NCI-H146 treated with DMSO at 0.1 percent for 48 hours (cell line): ENCODE measurements around the gene B3GAT3.
"Not testable (repeated sequence)": the region's sequence is repeated elsewhere in the genome, so short reads cannot be mapped to it uniquely, and the experiment has no call there.

Experiments
- DNase-seq: peaks from one replicate; lab custom pipeline; 2025; ENCODE audit not compliant: unreplicated experiment; lab: John Stamatoyannopoulos, UW

Gene B3GAT3

GRCh38 chr11:62604460-62605120 is 17.2 kb downstream of the B3GAT3 start:
- no peak for DNase-seq

DNA sequence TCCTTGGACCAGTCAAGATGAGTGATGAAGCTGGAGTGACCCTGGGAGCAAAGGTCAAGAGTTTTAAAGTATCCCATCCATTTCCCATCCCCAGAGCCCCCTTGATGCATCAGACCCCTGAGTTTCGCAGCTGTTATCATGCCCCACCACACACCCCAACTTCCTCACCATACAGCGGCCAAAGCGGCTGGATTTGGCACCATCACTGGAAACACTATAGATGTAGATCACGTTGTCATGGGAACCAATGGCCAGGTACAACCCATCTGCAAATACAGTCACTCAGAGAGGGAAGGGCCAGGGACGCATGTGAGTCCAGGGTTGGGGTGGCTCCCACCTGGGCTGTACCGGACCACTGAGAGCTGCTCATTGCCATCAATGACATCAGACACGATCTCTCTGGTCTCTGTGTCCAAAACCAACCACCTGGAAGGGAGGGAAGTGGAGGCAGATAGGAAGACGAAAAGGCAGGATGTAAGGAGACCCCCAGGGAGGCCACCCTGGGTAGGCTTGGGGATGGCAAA is 17.9 kb downstream of the B3GAT3 start:
- DNase-seq = no peak

GRCh38 chr11:62603072-62603408 is 18.7 kb downstream of the B3GAT3 start:
- no peak for DNase-seq

GRCh38 chr11:62602141-62603071 is 19.4 kb downstream of the B3GAT3 start:
- DNase-seq = peak; percentile 69

GRCh38 chr11:62601372-62602140 is 20.2 kb downstream of the B3GAT3 start, which contains the start of gene MTA2:
TSS of gene MTA2 (minus strand) at chr11:62601865. CDS start at chr11:62601450, 415 bp downstream.
- peak; percentile 95 for DNase-seq

GRCh38 chr11:62601122-62601371 is 20.7 kb downstream of the B3GAT3 start:
- DNase-seq = peak; percentile 7

GRCh38 chr11:62600367-62601121 is 21.2 kb downstream of the B3GAT3 start:
- DNase-seq = no peak

DNA sequence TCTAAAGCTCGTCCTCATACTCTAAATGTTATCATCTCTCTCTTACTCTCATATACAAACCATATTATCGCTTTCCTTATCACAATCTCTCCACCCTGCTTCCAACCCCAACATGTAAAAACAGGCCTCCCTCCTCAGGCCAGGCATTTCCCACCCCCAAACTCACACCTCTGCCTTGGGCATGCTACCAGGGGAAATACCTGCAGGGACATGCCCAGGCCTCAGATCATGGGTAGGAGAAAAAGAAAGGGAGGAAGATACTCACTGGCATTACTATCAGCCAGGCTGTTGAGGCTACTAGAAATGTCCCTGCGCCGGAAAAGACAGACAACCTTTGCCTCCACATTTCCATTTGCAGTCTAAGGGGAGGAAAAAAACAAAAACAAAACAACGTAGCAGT is 21.9 kb downstream of the B3GAT3 start:
- no peak for DNase-seq

DNA sequence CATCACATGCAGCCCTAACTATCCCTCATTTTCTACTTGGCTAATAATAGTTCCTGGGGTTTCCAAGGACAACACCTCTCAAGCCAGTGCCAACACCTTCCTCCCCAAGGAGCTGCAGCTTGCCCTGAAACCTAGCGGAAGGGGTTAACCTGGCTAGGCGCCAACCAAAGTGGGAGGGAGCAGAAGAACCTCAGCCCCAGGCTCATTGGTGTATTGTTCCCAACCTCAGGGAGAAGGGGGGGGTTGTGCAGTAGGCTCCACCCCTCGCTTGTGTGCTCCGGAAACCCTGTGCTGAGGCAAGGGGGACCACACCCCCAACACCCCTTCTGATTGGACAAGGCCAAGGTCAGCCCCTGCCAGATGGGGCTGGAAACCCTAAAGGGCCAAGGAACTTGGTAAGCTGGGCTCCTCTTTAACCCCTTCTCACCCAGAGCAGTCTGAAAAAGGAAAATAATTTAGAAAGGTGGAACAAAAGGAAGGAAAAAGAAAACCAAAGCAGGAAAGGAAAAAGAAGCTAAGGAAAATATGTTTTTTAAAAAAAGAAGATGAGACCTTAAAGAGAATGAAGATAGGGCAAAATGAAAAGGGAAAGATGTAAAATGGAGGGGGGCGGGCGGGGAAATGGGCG is 22.6 kb downstream of the B3GAT3 start:
- no peak for DNase-seq

DNA sequence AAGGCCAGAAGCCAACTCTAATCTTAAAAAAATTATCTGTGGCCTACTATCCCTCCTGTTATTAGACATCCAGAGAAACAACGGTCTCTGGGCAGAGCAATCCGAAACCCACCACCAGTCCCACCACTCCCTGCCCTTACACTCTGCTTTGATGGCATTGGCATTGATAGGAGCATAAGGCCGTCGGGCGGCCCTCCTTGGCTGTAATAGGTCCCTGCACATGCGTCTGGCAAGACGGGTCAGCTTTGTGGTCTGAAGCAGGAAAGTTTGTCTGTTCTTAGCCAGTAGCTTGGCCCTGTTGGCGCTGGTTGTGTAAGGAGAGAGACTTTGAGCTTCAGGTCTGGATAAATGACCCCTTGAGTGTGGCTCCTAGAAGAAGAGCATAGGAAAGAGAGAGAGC is 26.7 kb downstream of the B3GAT3 start:
- no peak for DNase-seq

- DNase-seq = no peak
These were observed 28.2 kb downstream of the B3GAT3 start for GRCh38 chr11:62593434-62594044.

DNA sequence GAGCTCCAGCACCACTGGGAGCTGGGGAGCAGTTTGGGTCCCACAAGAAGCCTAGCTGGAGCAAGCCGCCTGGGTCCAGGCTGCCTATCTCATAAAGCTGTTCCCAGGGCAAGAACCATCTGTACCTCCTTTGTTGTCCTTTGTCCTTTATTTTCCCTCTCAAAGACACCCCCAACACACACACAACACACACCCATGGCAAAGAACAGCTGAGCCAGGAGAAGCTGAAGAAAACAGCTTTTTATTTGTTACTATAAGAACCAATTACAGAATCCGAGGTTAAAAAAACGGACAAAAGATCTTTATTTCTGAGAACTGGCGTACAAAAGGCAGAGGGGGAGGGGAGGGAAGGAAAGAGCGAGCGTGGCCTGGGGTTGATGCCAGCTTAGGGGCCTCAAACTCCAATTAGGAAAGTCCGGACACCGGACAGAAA is 28.8 kb downstream of the B3GAT3 start:
- no peak for DNase-seq

GRCh38 chr11:62592146-62592815 is 29.5 kb downstream of the B3GAT3 start:
- no peak for DNase-seq

GRCh38 chr11:62591448-62592145 is 30.2 kb downstream of the B3GAT3 start, which contains the start of gene TUT1:
TSS of gene TUT1 (minus strand) at chr11:62591523. CDS start at chr11:62591485, 38 bp downstream.
- peak; percentile 98 for DNase-seq

GRCh38 chr11:62588966-62589637 is 32.7 kb downstream of the B3GAT3 start:
- no peak for DNase-seq

GRCh38 chr11:62585356-62585755 is 36.4 kb downstream of the B3GAT3 start:
- not testable (repeated sequence) for DNase-seq

DNA sequence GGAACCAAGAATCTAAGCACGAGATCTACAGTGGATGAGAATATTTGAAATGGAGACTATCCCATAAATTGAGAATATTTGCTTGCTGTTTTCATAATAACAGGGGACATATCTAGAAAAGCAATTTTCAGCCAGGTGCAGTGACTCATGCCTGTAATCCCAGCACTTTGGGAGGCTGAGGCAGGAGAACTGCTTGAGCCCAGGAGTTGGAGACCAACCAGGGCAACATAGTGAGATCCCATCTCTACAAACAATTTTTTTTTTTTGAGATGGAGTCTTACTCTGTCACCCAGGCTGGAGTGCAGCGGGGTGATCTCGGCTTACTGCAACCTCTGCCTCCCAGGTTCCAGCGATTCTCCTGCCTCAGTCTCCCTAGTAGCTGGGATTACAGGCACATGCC is 40.1 kb downstream of the B3GAT3 start:
- DNase-seq = not testable (repeated sequence)
